Measurements from ENCODE around the gene MORF4L2.

MORF4L2 gene

GRCh38 chrX:103730796-103731493 is 44.4 kb upstream of the MORF4L2 start:
- no peak overlapping the region for H2AFZ ChIP-seq (ENCODE audit: low read length)
- H3K4me2 ChIP-seq (ENCODE audit: low read length), result no peak overlapping the region
- H3K9me2 ChIP-seq (ENCODE audit: low read depth, low read length), result no peaks in the 10 kb centered on the region
- H3K4me1 ChIP-seq (ENCODE audit: insufficient read depth, low read length, severe bottlenecking), result no peaks in the 10 kb centered on the region
- no peaks in the 10 kb centered on the region for H4K20me1 ChIP-seq (ENCODE audit: insufficient read depth, low read length)
- H3F3A ChIP-seq (ENCODE audit: insufficient read depth, low read length), result no peaks in the 10 kb centered on the region
- H3K27ac ChIP-seq (ENCODE audit: low read depth, low read length, poor library complexity, severe bottlenecking), result no peak overlapping the region
- no peak overlapping the region for H3K4me3 ChIP-seq (ENCODE audit: low read depth, low read length, poor library complexity, severe bottlenecking)
- no peaks in the 10 kb centered on the region for H3K79me2 ChIP-seq (ENCODE audit: insufficient read depth, low read length)
- no peaks in the 10 kb centered on the region for H3K27me3 ChIP-seq (ENCODE audit: insufficient read depth, low read length)
- H3K9me3 ChIP-seq (ENCODE audit: low read length), result no peaks in the 10 kb centered on the region
- H3K9ac ChIP-seq (ENCODE audit: low read length), result no peak overlapping the region
- no peaks in the 10 kb centered on the region for H3K36me3 ChIP-seq (ENCODE audit: insufficient read depth, low read length)
- TF ChIP-seq CTCF (IDR thresholded peaks at IDR 0.05; ENCODE audit: low read length), result no peak
- no peak for TF ChIP-seq EZH2 (IDR thresholded peaks at IDR 0.05; ENCODE audit: borderline replicate concordance, low read length)

GRCh38 chrX:103730147-103730795 is 43.8 kb upstream of the MORF4L2 start:
- no peaks in the 10 kb centered on the region for H3K4me1 ChIP-seq (ENCODE audit: insufficient read depth, low read length, severe bottlenecking)
- no peak overlapping the region for H2AFZ ChIP-seq (ENCODE audit: low read length)
- no peak overlapping the region for H3K4me2 ChIP-seq (ENCODE audit: low read length)
- H3K79me2 ChIP-seq (ENCODE audit: insufficient read depth, low read length), result no peaks in the 10 kb centered on the region
- H3K9me3 ChIP-seq (ENCODE audit: low read length), result no peaks in the 10 kb centered on the region
- H4K20me1 ChIP-seq (ENCODE audit: insufficient read depth, low read length), result no peaks in the 10 kb centered on the region
- no peaks in the 10 kb centered on the region for H3K27me3 ChIP-seq (ENCODE audit: insufficient read depth, low read length)
- H3K9me2 ChIP-seq (ENCODE audit: low read depth, low read length), result no peaks in the 10 kb centered on the region
- H3K9ac ChIP-seq (ENCODE audit: low read length), result no peak overlapping the region
- H3K36me3 ChIP-seq (ENCODE audit: insufficient read depth, low read length), result no peaks in the 10 kb centered on the region
- H3K4me3 ChIP-seq (ENCODE audit: low read depth, low read length, poor library complexity, severe bottlenecking), result no peak overlapping the region
- no peak overlapping the region for H3K27ac ChIP-seq (ENCODE audit: low read depth, low read length, poor library complexity, severe bottlenecking)
- TF ChIP-seq EZH2 (IDR thresholded peaks at IDR 0.05; ENCODE audit: borderline replicate concordance, low read length), result no peak
- no peaks in the 10 kb centered on the region for H3F3A ChIP-seq (ENCODE audit: insufficient read depth, low read length)

- H3K36me3 ChIP-seq (ENCODE audit: insufficient read depth, low read length), result no peaks in the 10 kb centered on the region
- no peaks in the 10 kb centered on the region for H3K4me1 ChIP-seq (ENCODE audit: insufficient read depth, low read length, severe bottlenecking)
- no peaks in the 10 kb centered on the region for H3K79me2 ChIP-seq (ENCODE audit: insufficient read depth, low read length)
- H3K9me2 ChIP-seq (ENCODE audit: low read depth, low read length), result no peaks in the 10 kb centered on the region
- no peak overlapping the region for H3K4me3 ChIP-seq (ENCODE audit: low read depth, low read length, poor library complexity, severe bottlenecking)
- no peak overlapping the region for H3K27ac ChIP-seq (ENCODE audit: low read depth, low read length, poor library complexity, severe bottlenecking)
- no peak overlapping the region for H3K4me2 ChIP-seq (ENCODE audit: low read length)
- H3K9me3 ChIP-seq (ENCODE audit: low read length), result no peaks in the 10 kb centered on the region
- H3K27me3 ChIP-seq (ENCODE audit: insufficient read depth, low read length), result no peaks in the 10 kb centered on the region
- H3K9ac ChIP-seq (ENCODE audit: low read length), result no peak overlapping the region
- H2AFZ ChIP-seq (ENCODE audit: low read length), result no peak overlapping the region
- TF ChIP-seq EZH2 (IDR thresholded peaks at IDR 0.05; ENCODE audit: borderline replicate concordance, low read length) (no peak), CTCF (IDR thresholded peaks at IDR 0.05; ENCODE audit: low read length) (no peak)
- H4K20me1 ChIP-seq (ENCODE audit: insufficient read depth, low read length), result no peaks in the 10 kb centered on the region
- H3F3A ChIP-seq (ENCODE audit: insufficient read depth, low read length), result no peaks in the 10 kb centered on the region
Observed at GRCh38 chrX:103729015-103729414, 42.5 kb upstream of the MORF4L2 start.
